GM12874 (cell line): ENCODE results near the gene PAQR7.

Source experiments
- TF ChIP-seq, protein P1 (sequence below): IDR thresholded peaks from 2 replicates; pipeline ENCODE4 v1.5.1; 2011; ENCODE audit warnings: low read depth, mild to moderate bottlenecking, control low read depth, low read length, moderate library complexity; ENCODE audit not compliant: insufficient read depth

PAQR7 gene

DNA sequence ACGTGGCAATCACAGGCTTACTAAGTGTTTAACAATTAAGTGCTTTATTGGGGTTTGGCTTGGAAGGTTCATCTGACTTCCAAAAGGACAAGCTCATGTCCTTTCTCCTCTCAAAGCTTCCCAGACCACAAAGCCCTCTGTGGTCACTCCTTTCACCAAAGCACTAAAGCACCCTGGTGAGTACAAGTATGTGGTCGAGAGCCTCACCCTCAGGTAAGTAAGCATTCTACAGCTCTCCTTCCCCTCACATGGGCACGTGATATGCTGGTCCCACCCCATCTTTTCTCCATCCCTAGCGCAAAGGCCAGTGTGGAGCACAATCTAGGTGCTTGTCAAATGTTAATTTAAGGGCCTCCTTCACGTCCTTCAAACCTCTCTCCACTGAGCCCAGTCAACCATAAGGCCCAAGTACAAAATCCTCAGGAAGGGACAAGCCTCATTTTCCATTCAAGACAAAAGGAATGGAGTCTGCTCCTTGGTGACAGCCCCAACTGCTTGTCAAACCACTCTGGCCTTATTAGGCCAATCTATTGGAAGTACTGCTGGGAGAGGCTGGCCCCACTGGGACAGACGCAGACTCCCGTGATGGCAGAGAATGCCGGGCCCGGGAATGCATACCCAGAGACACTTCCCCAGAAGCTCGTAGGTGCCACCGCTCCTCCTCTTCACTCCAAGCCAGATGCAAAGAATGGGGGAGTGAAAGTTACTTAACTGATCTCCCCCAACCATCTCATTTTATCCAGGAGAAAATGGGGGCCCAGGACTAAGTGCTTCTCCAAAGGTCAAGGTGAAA is 22.9 kb upstream of the PAQR7 start:
- TF ChIP-seq, protein P1, sequence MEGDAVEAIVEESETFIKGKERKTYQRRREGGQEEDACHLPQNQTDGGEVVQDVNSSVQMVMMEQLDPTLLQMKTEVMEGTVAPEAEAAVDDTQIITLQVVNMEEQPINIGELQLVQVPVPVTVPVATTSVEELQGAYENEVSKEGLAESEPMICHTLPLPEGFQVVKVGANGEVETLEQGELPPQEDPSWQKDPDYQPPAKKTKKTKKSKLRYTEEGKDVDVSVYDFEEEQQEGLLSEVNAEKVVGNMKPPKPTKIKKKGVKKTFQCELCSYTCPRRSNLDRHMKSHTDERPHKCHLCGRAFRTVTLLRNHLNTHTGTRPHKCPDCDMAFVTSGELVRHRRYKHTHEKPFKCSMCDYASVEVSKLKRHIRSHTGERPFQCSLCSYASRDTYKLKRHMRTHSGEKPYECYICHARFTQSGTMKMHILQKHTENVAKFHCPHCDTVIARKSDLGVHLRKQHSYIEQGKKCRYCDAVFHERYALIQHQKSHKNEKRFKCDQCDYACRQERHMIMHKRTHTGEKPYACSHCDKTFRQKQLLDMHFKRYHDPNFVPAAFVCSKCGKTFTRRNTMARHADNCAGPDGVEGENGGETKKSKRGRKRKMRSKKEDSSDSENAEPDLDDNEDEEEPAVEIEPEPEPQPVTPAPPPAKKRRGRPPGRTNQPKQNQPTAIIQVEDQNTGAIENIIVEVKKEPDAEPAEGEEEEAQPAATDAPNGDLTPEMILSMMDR, result no peak

DNA sequence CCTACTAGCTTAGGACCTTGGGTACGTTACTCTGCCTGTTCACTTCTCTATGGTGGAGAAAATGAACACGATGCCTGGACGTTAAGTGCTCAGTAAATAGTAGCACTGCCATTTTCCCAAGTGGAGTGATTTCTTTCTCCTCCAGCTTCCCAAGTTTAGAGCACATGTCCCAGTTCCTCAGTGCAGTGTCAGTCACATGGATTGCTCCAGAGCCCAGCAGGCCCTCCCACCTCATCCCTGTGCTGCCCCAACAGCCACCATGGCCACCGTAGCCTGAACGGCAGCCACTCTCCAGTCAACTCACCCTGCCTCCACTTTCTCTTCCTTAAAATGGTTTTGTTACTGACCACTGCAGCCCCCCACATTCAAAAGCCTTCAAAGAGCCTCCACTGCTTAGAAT is 22.2 kb upstream of the PAQR7 start:
- TF ChIP-seq, protein P1, result no peak

DNA sequence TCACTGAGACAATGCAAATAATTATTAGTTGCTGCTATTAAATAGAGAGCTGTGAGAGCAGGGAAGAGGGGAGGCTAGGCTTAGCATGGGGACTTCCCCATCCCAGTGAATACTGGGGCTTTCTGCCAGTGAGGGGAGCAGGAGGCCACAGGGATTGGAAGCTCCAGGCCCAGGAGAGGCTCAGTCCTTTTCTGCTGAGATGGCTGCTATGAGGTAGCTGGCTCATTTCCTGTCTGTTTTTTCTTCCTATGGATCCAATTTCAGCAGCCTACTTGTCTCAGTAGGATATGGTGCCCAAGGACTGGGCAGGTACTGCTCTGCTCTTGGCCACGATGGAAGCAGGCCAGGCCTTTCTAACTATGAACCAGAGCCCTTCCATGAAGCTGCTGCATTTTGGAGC is 20.8 kb upstream of the PAQR7 start:
- TF ChIP-seq, protein P1, result no peak

DNA sequence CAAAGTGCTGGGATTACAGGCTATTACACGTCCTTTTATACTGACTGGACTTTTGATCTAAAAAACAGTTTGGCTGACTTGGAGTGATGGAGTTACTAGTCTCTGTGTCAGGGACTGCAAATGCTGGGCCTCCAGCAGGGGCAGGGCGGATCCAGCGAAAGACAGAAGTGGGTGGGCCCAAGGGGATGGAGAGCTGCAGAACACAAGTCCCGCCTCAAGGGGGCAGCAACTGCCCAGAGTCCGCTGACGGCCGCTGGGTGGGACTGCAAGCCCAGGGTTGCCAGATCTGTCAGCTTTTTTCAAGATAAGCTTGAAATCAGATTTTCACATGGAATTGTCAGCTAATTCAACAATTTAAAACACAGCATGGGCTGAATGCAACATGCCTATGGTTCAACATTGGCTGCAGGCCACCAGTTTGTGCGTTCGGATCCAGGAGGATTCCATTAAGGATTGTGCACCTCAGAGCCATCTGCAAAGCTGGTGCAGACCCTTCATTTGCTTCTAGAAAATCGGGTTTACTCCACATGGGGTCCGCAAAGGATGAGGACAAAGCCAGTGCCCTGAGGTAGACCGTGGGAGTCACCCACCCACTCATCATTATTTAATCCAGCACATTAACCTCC is 20.0 kb upstream of the PAQR7 start:
- TF ChIP-seq, protein P1, result peak; percentile 95

DNA sequence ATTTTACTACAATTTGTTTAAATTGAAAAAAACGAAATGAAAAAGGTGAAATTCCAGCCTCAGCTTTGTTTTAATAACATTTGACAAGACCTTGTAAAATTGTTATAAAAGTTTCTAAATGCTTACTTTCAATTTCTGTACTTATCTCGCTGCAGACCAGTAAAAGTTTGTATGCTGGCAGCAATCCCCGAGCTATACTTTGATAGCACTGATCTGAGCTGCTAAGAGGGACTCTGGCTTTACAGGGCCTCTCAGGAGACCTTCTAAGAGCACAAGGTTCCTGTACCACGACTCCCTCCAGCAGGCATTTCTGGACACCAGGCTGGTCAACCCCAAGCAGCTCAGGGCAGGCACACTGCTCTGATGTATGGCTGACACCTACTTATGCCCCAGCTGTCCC is 17.6 kb upstream of the PAQR7 start:
- TF ChIP-seq, protein P1, result no peak

DNA sequence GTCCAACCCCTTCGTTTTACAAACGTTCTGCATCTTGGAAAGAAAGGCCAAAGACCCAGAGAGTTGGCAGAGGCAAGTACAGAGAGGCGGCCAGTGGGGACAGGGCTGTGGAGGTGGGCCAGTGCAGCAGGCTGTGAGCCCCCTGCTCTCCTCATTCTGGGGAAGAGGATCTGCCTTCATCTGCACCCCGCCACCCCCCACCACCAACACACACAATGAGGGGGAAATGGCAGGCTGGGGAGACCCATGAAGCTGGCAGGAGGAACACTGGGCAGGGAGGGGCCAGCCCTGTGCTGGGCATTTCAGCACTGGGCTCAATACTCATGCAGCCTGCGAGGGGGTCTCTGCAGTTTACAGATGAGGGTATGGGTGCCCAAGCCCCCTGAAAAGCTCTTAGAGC is 16.1 kb upstream of the PAQR7 start:
- TF ChIP-seq, protein P1, result no peak

DNA sequence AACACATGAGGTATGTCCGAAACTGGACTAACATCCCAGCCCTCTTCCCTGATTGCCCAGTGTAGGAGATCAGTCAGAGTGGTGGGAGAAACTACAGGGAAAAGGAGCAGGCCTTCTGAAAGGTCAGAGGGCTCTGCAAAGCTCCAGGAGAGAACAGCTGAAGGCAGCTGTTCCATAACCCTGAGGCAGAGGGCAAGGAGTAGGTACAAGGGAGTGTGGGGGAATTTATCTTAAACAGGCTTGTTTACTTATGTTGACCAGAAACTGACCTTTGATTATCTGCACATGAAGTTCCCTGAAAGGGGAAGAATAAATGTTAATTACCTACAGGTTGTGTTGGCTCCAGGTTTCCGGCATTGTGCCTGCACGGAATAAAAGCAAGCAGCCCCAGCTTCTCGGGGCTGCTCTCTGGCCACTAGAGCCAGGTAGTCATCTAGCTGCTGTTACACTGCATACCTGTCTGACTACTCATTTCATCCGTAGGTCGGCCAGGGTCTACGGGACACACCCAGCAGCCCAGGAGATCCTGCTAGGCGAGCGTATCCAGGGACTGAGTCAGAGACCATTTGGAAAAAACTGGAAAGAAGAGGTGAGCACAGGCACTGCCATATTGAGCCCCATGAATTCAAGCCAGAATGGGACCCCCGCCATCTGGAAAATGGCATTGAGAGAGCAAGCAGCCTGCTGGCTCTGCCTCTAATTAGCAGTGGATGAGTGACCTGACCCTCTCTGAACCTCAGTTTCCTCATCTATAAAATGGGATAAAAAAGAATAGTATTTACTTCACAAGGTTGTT is 14.9 kb upstream of the PAQR7 start:
- TF ChIP-seq, protein P1, result no peak
